Stimulated activated CD8-positive, alpha-beta memory T cell treated with anti-CD3 and anti-CD28 coated beads, Interleukin-7, amount 100 ng/mL, for 4 hours (primary cell): ENCODE results near the gene NUDT4.
A peak's percentile ranks its signal among the peaks of the same experiment; 100 is the strongest.
"Not testable (repeated sequence)": the region's sequence is repeated elsewhere in the genome, so short reads cannot be mapped to it uniquely, and the experiment has no call there.

Source experiments
- DNase-seq, 2 donors: peaks; one replicate each; pipeline ENCODE4 v3.0.0-alpha.2; 2020; ENCODE audit warnings: low read depth in 2 of 2

Gene NUDT4

DNA sequence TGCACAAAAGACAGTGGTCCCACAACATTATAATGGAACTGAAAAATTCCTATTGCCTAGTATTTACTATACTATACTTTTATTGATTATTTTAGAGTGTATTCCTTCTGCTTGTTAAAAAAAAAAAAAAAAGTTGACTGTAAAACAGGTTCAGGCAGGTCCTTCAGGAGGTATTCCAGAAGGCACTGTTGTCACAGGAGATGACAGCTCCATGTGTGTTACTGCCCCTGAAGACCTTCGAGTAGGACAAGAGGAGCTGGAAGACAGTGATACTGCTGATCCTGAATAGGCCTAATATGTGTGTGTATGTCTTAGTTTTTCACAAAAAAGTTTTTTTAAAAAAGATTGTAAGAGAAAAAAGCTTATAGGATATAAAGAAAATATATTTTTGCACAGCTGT, 51.7 kb downstream of the NUDT4 start:
- DNase-seq = no peak

DNA sequence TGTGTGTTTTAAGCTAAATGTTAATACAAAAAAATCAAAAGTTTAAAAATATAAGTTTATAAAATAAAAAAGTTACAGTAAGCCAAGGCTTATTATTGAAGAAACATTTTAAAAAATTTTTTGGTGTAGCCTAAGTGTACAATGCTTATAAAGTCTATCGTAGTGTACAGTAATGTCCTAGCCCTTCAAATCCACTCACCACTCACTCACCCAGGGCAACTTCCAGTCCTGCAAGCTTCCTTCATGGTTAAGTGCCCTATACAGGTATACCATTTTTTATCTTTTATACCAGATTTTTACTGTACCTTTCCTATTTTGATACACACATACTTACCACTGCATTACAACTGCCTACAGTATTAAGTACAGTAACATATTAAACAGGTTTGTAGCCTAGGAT, 52.1 kb downstream of the NUDT4 start:
- no peak for DNase-seq

DNA sequence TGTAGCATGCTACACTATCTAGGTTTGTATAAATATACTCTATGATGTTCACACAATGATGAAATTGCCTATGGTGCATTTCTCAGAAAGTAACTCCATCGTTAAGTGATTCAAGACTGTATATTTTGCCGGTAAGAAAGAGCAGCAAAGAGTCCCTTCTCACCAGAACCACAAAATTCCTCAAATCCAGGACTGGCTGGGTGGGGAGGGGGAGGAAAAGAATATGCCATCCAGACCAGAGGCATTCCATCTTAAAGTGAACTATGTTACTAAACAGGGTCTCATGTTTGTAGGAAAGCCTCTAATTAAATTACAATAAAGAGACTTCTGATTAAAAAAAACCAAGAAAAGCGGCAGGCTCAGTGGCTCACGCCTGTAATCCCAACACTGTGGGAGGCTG, 52.6 kb downstream of the NUDT4 start:
- no peak for DNase-seq

DNA sequence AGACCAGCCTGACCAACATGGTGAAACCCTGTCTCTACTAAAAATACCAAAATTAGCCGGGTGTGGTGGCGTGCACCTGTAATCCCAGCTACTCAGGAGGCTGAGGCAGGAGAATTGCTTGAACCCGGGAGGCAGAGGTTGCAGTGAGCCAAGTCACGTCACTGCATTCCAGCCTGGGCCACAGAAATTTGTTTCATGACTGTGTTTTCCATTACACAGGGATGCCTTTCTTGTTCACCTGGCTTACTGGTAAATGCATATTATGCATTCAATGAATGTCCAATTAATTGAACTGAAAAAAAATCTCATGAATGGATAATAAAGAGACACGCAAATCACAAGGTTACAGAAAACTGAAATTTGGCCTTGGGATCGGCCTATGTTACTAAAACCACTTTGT, 54.3 kb downstream of the NUDT4 start:
- DNase-seq = not testable (repeated sequence)

DNA sequence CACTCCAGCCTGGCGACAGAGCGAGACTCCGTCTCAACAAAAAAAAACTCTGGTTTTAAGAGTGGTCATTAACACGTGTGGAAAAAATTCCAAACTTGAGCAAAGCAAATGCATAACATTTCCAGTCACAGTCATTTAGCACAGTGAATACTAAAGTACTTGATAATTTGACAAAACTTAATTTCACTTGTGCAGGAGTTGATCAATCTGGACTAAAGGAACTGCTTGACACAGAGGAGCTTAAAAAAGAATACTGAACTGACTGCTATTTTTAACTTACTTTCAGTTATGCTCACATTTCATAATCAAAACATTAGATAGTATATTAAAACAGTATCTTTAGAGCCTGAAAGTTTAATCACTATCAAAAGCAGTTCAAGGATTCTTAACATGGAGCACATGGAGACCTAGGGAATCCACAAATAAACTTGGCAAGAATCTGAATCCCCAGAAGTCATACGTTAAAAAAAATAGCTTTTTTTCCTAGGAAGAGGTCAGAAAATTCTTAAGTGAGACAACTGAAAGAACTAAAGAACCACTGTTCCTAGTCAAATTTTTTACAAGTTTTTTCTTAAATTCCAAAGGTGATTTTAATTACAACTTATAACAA, 56.6 kb downstream of the NUDT4 start:
- no peak for DNase-seq

DNA sequence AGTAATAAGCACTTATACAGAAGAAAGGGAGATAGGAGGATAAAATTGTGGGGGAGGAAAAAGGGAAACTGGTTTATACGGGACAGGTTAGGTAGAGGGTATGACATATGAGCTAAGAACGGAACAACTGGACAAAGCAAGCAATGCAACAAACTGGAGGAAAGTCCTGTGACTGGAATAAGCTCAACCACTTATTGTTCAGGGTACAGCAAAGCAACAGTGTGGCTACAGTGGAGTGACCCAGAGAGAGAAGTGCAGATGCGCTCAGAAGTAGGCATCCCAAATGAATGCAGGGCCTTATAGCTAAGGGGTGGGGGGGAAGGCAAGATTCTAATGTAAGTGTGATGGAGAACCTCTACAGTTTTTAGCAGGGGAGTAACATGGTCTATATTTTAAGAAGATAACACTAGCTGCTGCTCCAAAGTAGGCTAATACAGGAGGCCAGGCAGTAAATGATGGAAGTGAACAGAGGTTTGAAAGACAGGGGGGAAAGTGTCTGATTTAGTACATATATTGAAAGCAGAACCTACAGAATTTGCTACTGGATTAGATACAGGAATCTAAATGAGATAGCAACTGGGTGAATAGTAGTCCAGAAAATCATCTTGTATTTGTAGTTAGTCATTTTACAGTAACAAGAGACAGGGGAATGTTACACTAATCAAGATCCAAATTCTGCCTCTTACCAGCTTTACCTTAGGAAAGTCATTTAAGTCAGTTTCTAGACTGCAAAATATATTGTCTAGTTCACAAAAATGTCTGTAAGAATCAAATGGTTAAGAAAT, 60.7 kb downstream of the NUDT4 start:
- no peak for DNase-seq

DNA sequence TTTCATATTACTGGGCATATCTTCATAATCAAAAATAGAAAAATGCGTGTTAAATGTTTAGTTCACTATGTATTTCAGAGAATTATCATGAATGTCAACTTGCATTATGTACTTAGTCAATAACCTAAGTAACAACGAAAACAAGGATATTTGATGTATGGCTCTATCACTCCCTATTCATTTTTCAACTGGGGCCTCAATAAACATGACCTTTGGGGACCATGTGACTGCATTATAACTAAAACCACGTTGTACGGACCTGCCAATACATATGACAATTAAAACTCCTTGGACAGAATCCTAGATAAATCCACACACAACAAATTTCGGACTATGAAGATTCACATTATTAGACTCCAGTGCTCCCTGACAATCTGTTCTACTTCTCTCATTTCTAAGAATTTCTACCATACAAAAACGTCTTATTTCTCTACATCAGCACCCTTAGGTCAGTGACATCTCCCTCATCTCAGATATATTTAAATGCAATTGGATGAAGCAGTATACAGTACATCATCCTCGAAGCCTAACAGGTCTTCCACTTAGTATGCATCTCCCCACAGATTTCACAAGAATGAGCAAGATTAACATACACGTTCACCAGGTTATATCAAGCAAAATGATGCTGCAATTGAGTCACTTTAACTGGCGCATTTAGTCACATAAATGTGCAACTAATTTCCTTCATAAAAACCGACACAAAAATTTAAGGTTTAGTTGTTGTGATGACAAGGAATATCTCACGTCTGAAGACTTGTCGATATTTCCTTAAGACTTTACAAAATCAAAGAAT, 62.5 kb downstream of the NUDT4 start:
- no peak for DNase-seq

DNA sequence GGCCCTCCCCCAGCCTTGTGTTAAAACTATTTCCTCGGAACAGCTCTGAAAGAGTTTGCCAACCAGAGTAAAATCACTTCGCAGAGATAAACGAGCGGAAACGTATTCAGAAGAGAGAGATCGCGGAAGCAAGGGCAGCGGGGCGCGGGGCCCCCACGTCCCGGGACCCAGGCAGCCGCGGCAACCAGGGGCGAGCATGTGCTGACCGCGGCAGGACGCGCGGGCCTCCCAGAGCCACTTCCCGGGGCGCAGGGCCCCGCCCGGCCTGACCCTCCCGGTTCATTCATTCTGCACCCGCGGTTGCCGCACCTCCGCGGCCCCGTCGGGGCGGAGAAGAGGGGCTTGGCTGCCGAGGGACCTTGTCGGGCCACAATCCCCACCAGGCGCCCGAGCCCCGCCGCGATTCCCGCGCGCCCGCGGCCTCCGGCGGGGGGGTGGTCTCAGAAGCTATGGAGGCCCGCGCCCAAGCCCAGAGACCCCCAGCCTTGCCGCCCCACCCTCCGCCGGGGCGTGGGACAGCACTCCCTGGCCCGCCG, 63.4 kb downstream of the NUDT4 start:
- peak in 1 of 2 donors; percentile 36 for DNase-seq

DNA sequence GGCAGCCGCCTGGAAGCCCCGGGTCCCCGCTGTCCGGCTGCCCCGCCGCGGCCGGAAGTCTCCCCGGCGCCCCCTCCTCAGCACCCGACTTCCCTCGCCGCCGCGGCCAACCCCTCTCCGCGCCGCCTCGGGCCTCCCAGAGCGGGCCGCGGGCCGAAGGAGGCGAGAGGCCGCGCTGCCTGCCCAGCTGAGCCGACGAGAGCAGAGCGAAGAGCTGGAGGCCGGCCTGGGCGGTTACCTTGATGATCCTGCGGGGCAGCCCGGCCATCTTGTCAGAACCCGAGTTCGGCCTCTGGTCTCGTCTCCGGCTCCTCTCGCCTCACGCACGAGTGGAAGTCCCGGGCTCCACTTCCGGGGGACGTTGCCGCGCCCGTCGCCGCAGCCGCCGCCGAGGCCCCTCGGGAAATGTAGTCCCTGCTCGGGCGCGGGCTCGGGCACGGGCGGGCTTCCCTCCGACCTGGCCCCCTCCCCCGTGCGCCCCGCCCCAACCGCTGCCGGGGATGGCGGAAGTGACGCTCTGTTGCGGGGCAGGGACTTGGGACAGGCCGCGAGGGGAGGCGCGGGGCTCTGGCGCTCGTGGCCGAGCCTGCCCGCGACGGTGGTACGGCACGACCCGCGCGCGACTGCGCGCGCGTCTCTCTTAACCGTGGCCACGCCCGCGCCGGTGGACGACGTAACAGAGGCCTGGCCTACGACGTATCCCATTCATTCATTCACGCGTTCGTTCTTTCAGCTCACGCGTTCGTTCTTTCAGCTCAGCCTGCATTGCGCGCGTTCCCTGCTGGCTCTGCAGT, 64.1 kb downstream of the NUDT4 start, which contains the start of gene UBE2N:
UBE2N (minus strand) TSS at position 331 of the 794 bp plus-strand sequence; CDS start at position 268, 63 bp downstream.
- DNase-seq = peak; percentile 92 to 97

DNA sequence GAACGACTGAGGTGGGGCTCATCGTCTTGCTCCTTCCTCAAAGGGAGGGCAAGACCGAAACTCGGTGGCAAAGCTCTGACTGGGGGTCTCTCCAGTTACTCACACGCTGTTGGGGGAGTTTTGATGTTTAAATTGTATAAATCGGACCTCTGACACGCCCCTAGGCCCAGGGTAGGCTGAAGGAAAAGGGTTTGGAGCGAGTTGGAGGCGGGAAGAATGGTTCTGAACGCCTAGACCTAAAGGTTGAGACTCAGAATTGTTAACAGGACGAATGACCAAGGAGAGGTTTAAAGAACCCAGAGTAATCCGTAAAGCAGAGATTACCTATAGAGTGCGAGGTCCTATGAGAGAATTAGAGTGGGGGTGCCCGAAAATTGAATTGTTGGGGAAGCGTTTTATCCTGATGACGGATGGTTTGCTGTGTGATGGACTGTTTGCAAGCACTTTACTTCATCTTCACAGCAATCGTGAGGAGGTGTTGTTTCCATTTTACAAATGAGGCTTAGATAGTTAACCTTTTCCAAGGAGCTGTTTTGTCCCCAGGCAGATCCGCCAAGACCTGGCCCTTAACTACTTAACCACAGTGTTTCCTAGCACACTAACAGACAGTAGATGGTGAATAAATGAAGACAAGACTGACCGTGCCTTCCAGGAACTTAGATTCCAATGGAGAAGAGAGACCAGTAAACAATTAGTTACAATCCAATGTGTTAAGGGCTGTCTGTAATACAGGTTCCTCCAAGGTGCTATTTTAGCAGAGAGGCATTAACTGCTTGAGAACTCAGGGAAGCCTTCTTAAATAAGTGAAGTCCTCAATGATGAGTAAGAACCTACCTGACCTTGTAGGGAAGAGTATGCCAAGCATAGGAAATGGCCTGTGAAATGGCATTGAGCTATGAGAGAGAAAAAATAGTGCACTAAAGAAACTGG, 65.0 kb downstream of the NUDT4 start:
- no peak for DNase-seq

DNA sequence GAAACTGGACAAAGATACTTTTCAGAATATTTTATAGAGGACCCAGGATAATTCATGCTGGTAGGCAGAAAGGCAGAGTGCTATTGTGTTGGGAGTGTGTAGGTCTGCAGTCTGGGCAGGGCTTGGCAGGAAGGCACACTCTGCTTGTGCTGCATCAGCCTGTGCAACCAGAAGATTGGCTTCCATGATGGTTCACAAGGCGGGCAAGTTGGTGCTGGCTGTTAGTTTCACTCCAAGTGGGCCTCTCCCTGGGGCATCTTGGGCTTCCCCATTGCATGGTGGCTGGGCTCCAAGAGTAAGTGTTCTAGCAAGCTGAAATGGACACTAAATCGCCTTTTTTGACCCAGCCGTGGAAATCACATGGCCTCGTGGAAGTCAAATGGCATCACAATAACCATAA, 65.9 kb downstream of the NUDT4 start:
- no peak for DNase-seq

DNA sequence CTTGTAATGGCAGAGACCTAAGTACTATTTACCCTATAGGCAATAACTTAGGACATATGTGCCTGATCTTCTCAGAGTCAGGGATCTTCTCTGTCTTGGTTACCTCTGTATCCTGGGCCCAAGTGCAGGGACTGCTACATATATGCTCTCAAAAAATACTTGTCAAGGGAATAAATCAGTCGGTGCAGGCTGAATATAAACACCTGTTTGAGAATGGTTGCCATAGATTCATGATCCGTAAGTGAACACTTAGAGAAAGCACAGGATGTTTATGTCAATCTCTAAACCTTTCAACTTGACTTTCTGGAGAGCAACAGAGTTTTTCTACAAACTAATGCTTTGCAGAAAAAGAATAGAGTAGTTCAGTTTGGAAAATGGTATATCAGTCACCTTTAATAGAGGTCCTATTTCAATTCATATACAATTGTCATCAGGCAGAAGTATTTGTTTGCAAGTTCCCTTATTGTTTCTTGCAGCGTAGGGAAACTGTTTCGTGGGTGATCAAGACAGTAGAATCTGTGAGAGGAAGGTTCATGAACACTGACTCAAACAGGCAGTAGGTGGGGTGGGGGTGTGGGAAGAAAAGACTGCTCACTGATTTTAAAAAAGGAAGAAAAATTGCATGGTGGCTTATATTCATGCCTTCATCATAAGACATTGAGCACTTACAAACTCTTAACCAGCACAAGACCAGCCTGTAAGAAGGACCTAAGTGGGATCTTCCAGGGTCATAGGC, 70.0 kb downstream of the NUDT4 start:
- DNase-seq = no peak

DNA sequence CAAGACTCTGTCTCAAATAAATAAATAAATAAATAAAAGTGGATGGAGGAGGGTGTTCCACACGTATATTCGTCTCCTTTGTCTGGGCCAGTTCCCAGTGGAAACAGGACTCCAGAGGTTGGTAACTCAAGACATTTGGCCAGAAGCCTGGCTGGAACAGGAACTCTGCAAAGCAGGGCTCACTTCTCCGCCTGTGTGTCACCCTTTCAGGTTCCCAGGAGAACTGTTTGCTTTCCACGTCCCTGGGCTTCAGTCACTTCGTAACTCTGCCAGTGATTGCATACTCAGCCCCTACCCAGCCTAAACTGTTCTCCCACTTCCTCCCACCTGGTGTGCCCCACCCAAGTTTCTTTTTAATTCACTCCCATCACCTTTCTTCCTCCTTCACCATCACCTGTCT, 71.1 kb downstream of the NUDT4 start:
- no peak for DNase-seq

DNA sequence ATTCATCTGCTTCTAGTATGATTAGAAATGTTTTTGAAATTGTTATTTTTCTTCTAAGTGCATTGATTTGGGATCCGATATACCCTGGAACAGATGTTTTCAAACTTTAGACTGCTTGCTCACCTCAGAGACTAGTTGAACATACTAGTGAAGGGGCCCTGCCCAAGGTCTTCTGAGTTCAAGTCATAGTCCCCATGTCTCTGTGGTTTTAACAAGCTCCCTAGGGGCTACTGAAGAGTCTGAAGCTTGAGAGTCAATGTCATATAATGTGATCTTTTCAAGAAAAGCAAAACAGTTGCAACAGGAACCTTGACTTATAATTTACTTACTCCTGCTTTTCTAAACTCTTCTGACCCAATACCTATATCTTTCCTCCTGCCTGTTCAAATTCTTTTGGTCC, 71.6 kb downstream of the NUDT4 start:
- DNase-seq = no peak

DNA sequence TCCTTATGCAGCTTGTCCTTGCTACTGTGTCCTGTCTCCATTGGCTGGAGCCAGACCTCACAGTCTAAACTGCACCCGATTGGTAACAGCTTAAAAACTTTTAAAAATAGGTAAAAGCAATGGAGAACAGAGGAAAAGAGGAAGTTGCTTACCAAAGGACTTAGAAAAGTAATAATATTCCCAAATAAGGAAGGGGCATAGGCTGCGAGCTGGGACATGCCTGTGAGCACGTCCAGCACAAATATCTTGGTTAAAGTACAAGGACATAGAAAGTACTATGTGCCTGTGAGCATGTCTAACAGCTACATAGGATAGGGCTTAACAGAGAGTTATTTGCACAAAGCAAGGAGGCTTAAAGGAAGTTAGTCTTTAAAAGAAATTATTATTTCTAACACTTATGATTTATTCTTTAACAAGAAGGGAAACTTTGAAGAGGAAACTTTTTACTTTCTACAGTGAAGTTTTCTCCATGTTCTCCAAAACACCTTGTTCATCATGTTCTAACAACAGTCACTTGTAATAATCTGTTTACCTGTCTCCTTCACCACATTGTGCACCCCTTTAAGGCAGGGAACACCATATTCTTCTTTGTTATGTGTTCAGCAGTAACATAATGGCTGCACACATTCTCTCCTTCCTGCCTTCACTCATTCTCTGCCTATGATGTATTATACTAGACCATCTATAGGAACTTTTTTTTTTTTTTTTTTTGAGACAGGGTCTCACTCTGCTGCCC, 73.9 kb downstream of the NUDT4 start:
- DNase-seq = no peak

DNA sequence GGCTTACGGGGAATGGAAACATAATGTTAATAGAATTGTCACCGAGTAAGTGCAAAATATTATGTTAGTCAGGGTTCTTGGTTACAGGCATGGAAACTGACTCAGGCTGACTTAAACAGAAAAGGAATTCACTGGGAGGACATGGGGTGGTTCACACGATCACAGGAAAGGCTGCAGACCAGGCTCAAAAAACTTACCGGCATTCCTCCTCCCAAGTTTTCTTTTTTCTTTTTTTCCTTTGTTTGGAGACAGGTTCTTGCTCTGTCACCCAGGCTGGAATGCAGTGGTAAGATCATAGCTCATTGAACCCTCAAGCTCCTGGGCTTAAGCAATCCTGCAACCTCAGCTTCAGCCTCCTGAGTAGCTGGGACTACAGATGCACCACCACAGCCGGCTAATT, 75.9 kb downstream of the NUDT4 start:
- DNase-seq = no peak

DNA sequence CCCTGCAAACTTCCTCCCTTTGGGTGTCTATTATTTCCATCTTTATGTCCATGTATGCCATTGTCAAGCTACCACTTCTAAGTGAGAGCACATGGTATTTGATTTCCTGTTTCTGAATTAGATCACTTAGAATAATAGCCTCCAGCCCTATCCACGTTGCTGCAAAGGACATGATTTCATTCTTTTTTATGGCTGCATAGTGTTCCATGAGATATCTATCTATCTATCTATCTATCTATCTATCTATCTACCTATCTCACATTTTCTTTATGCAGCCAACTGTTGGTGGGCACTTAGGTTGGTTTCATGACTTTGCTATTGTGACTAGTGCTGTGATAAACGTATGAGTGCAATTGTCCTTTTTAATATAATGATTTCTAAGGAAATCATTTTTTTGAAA, 78.4 kb downstream of the NUDT4 start:
- DNase-seq = no peak
